ENCODE results near the gene NBL1.

Gene NBL1

DNA sequence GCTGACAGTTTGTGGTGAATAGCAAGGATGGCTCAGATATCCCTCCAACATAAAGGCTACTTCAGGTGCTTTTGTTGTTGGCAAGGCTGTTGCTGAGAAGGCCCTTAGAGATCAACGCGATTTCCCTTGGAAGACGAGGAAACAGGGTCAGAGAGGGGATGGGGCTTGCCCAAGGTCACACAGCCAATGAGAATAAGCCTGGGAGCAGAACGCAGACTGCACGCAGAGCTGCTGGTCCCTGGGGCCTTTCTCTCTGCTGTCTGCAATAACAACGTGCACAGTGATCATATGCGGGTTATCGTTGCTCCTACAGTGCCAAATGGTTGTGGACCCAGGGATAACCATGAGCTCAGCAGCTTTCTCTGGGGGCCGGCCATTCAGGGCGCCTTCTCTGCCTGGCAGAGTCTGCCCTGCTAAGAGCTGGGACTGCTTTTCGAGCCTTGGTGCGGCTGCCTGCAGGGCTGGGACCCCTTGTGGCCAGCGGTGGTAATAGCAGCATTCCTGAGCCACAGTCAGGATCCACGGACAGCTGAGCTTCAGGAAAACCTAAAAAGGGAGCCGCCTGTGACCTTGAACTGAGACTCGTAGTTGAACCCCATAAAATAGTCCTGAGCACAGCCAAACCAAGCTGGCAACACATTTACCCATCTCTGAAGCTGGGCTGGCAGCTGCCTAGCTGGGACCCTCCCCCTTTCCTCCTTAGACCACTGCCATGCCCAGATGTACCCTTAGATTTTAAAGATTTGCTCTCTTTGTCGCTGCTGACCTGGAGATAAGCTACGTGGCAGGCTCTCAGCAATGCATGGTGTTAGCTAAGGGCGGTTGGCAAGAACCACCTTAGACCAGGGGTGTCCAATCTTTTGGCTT is 60.4 kb downstream of the NBL1 start:
- Histone ChIP-seq H3K9ac (ENCODE audit: low read length) (no peak overlapping the region), H3K36me3 (ENCODE audit: control insufficient read depth, insufficient read depth, low read length) (peaks cover 3% of the 10 kb centered on the region), H3K4me1 (ENCODE audit: control insufficient read depth, insufficient read depth, low read length) (peaks cover 2% of the 10 kb centered on the region), H3K4me3 (ENCODE audit: low read length) (no peak overlapping the region), H3K27me3 (ENCODE audit: control insufficient read depth, insufficient read depth, low read length) (no peaks in the 10 kb centered on the region), H3K27ac (ENCODE audit: low read depth, low read length) (no peak overlapping the region)

- Histone ChIP-seq H3K9ac (ENCODE audit: low read length) (no peak overlapping the region), H3K27ac (ENCODE audit: low read depth, low read length) (no peak overlapping the region), H3K4me1 (ENCODE audit: control insufficient read depth, insufficient read depth, low read length) (peaks cover 2% of the 10 kb centered on the region), H3K4me3 (ENCODE audit: low read length) (no peak overlapping the region), H3K36me3 (ENCODE audit: control insufficient read depth, insufficient read depth, low read length) (no peaks in the 10 kb centered on the region), H3K27me3 (ENCODE audit: control insufficient read depth, insufficient read depth, low read length) (no peaks in the 10 kb centered on the region)
Observed at GRCh38 chr1:19705464-19705863, 61.4 kb downstream of the NBL1 start.

DNA sequence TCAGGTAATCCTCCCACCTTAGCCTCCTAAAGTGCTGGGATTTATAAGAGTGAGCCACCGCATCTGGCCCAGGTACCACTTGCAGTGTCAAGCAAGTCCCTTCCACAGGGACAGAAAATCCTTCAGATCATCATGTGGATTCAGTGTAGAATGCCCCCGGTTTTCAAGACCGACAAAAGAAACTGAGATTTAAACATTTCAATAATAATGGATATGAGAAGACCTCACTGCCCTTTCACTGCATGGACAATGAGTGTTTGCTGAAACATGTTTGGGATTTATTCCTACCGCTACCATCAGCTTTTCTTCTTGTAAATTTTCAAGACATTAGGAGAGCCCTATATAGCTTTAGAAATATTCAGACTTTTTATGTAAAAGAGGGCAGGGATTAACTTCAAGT is 62.0 kb downstream of the NBL1 start:
- H3K4me1 ChIP-seq (ENCODE audit: control insufficient read depth, insufficient read depth, low read length): peaks cover 2% of the 10 kb centered on the region
- no peaks in the 10 kb centered on the region for H3K36me3 ChIP-seq (ENCODE audit: control insufficient read depth, insufficient read depth, low read length)
- no peak overlapping the region for H3K9ac ChIP-seq (ENCODE audit: low read length)
- H3K4me3 ChIP-seq (ENCODE audit: low read length): no peak overlapping the region
- H3K27ac ChIP-seq (ENCODE audit: low read depth, low read length): no peak overlapping the region
- no peaks in the 10 kb centered on the region for H3K27me3 ChIP-seq (ENCODE audit: control insufficient read depth, insufficient read depth, low read length)

All from rectal smooth muscle tissue (tissue), 1 donor.